Caco-2 (cell line): ENCODE results near the gene PLGLB1. TPM values are rescaled to one million over a fixed set of nuclear protein-coding genes. Genes with fewer than 3 reads are reported as not detected.
"Not testable (repeated sequence)": the region's sequence is repeated elsewhere in the genome, so short reads cannot be mapped to it uniquely, and the experiment has no call there.

Experiments used
- Bru-seq: library from RNA; stranded (reverse); fragments of 400-500 nt; gene quantifications from one replicate; lab custom pipeline; 2021; lab: Mats Ljungman, UMichigan
- BruChase-seq, 2 experiments: library from RNA; stranded (reverse); fragments of 400-500 nt; gene quantifications; one replicate each; lab custom pipeline; 2021; lab: Mats Ljungman, UMichigan
- BruUV-seq: library from RNA; stranded (reverse); fragments of 400-500 nt; replicated peaks from 2 replicates; lab custom pipeline; 2021; lab: Mats Ljungman, UMichigan
- CTCF ChIA-PET: fragments of 300-600 bp; sonication (Branson Sonifier 250); formaldehyde crosslinking; loops from one replicate; lab custom pipeline; 2022; ENCODE audit warnings: antibody characterized with exemption; lab: Charles Lee
- POLR2A ChIA-PET: fragments of 300-600 bp; sonication (Branson Sonifier 250); formaldehyde crosslinking; loops from one replicate; lab custom pipeline; 2022; ENCODE audit warnings: antibody characterized with exemption; lab: Charles Lee
- DNase-seq, 2 experiments: peaks; one replicate each; pipeline versions ENCODE4 v3.0.0 to v3.0.0-alpha.2; 2020 to 2022
- H3K27me3 ChIP-seq: replicated peaks from 2 replicates; pipeline ENCODE4 v1.6.0; 2011; ENCODE audit warnings: low read length; ENCODE audit not compliant: control insufficient read depth, insufficient read depth
- H3K36me3 ChIP-seq: 2 replicates; pipeline ENCODE4 v1.5.1; 2011; ENCODE audit warnings: low read length; ENCODE audit not compliant: control insufficient read depth, insufficient read depth
- H3K4me1 ChIP-seq: fragments of 250-450 bp; sonication (Bioruptor Pico); 2 replicates; pipeline ENCODE4 v1.5.1; 2020; ENCODE audit warnings: mild to moderate bottlenecking
- H3K4me3 ChIP-seq: 2 replicates; pipeline ENCODE4 v1.5.1; 2011; ENCODE audit warnings: low read depth, mild to moderate bottlenecking, control low read depth, low read length
- H3K9me3 ChIP-seq: fragments of 250-450 bp; sonication (Bioruptor Pico); 2 replicates; pipeline ENCODE4 v1.5.1; 2020; ENCODE audit warnings: mild to moderate bottlenecking, moderate library complexity
- H3K27ac Mint-ChIP-seq: one replicate; pipeline ENCODE4 v1.8.0; 2022; ENCODE audit warnings: mixed read lengths; ENCODE audit not compliant: unreplicated experiment
- H3K27me3 Mint-ChIP-seq: one replicate; pipeline ENCODE4 v1.8.0; 2022; ENCODE audit warnings: mixed read lengths; ENCODE audit not compliant: insufficient read depth, unreplicated experiment
- H3K36me3 Mint-ChIP-seq: one replicate; pipeline ENCODE4 v1.8.0; 2022; ENCODE audit warnings: mild to moderate bottlenecking, mixed read lengths; ENCODE audit not compliant: insufficient read depth, unreplicated experiment
- H3K4me1 Mint-ChIP-seq: one replicate; pipeline ENCODE4 v1.8.0; 2022; ENCODE audit warnings: low read depth, mixed read lengths; ENCODE audit not compliant: unreplicated experiment
- H3K4me3 Mint-ChIP-seq: one replicate; pipeline ENCODE4 v1.8.0; 2022; ENCODE audit warnings: mild to moderate bottlenecking, moderate library complexity, mixed read lengths; ENCODE audit not compliant: unreplicated experiment
- H3K9me3 Mint-ChIP-seq: one replicate; pipeline ENCODE4 v1.8.0; 2022; ENCODE audit warnings: mixed read lengths; ENCODE audit not compliant: unreplicated experiment
- intact Hi-C: fragments of 100-400 bp; cut with micrococcal nuclease; formaldehyde crosslinking; loops from one replicate; pipeline ENCODE4 v1.10.0; 2022; ENCODE audit not compliant: unreplicated experiment
- long read RNA-seq: library from polyadenylated mRNA; stranded (forward); transcript quantifications from one replicate; pipeline ENCODE4 v2.0.0, GENCODE V29; 2022
- total RNA-seq: library from RNA; stranded (reverse); gene quantifications from 2 replicates; pipeline ENCODE4 v1.2.3, GENCODE V29; 2022

PLGLB1 gene
- total RNA-seq (1.3 TPM in 1 of 2 replicates, not detected in the other), Bru-seq, nascent RNA (percentile 31 among the genes with signal in this experiment), BruChase-seq, experiment 1, labeled RNA remaining after a 2-hour chase (percentile 35 among the genes with signal in this experiment), BruChase-seq, experiment 2, labeled RNA remaining after a 6-hour chase (percentile 30 among the genes with signal in this experiment)
- long read RNA-seq = 0 reads

GRCh38 chr2:87021744-87022143, at the start of gene PLGLB1:
PLGLB1 (minus strand) TSS chr2:87021844; CDS start chr2:87021783, 61 bp downstream.
- H3K4me3 ChIP-seq, POLR2A ChIA-PET, CTCF ChIA-PET, H3K36me3 ChIP-seq, intact Hi-C loops, BruUV-seq, H3K36me3 Mint-ChIP-seq, H3K27ac Mint-ChIP-seq, H3K4me1 Mint-ChIP-seq, H3K9me3 Mint-ChIP-seq, H3K4me3 Mint-ChIP-seq, H3K27me3 ChIP-seq, H3K27me3 Mint-ChIP-seq, H3K4me1 ChIP-seq, H3K9me3 ChIP-seq, DNase-seq: not testable (repeated sequence)

GRCh38 chr2:87064305-87064704, 42.7 kb upstream of the PLGLB1 start:
- H3K9me3 ChIP-seq, intact Hi-C loops, H3K36me3 Mint-ChIP-seq, H3K27me3 Mint-ChIP-seq, H3K36me3 ChIP-seq, H3K4me1 ChIP-seq, H3K4me3 Mint-ChIP-seq, H3K27me3 ChIP-seq, POLR2A ChIA-PET, H3K27ac Mint-ChIP-seq, BruUV-seq, H3K4me1 Mint-ChIP-seq, CTCF ChIA-PET, H3K9me3 Mint-ChIP-seq, DNase-seq, H3K4me3 ChIP-seq: not testable (repeated sequence)

GRCh38 chr2:87063431-87063830, 41.8 kb upstream of the PLGLB1 start:
- DNase-seq, H3K4me3 ChIP-seq, H3K36me3 Mint-ChIP-seq, CTCF ChIA-PET, H3K4me3 Mint-ChIP-seq, H3K36me3 ChIP-seq, H3K27me3 Mint-ChIP-seq, BruUV-seq, H3K9me3 ChIP-seq, H3K4me1 ChIP-seq, H3K4me1 Mint-ChIP-seq, H3K27ac Mint-ChIP-seq, H3K9me3 Mint-ChIP-seq, intact Hi-C loops, POLR2A ChIA-PET, H3K27me3 ChIP-seq: not testable (repeated sequence)

- H3K9me3 ChIP-seq, H3K27me3 Mint-ChIP-seq, POLR2A ChIA-PET, H3K4me3 Mint-ChIP-seq, BruUV-seq, H3K4me1 ChIP-seq, H3K36me3 ChIP-seq, H3K27me3 ChIP-seq, CTCF ChIA-PET, H3K9me3 Mint-ChIP-seq, H3K4me1 Mint-ChIP-seq, H3K27ac Mint-ChIP-seq, intact Hi-C loops, H3K36me3 Mint-ChIP-seq, DNase-seq, H3K4me3 ChIP-seq: not testable (repeated sequence)
Observed at GRCh38 chr2:87061519-87061918, 39.9 kb upstream of the PLGLB1 start.

- H3K9me3 Mint-ChIP-seq, H3K4me1 ChIP-seq, H3K27ac Mint-ChIP-seq, H3K36me3 ChIP-seq, H3K27me3 Mint-ChIP-seq, H3K4me3 ChIP-seq, DNase-seq, H3K4me3 Mint-ChIP-seq, H3K9me3 ChIP-seq, POLR2A ChIA-PET, H3K36me3 Mint-ChIP-seq, intact Hi-C loops, H3K27me3 ChIP-seq, CTCF ChIA-PET, H3K4me1 Mint-ChIP-seq, BruUV-seq: not testable (repeated sequence)
Observed at GRCh38 chr2:87057606-87058005, 36.0 kb upstream of the PLGLB1 start.

- H3K9me3 ChIP-seq, H3K27me3 ChIP-seq, H3K4me1 Mint-ChIP-seq, H3K4me3 Mint-ChIP-seq, intact Hi-C loops, H3K4me1 ChIP-seq, POLR2A ChIA-PET, H3K27ac Mint-ChIP-seq, CTCF ChIA-PET, DNase-seq, BruUV-seq, H3K4me3 ChIP-seq, H3K36me3 Mint-ChIP-seq, H3K27me3 Mint-ChIP-seq, H3K36me3 ChIP-seq, H3K9me3 Mint-ChIP-seq: not testable (repeated sequence)
Observed at GRCh38 chr2:87056843-87057242, 35.2 kb upstream of the PLGLB1 start.

- H3K27me3 ChIP-seq, H3K36me3 Mint-ChIP-seq, H3K9me3 ChIP-seq, CTCF ChIA-PET, H3K36me3 ChIP-seq, H3K4me3 ChIP-seq, DNase-seq, H3K4me3 Mint-ChIP-seq, intact Hi-C loops, H3K4me1 ChIP-seq, H3K9me3 Mint-ChIP-seq, H3K27ac Mint-ChIP-seq, H3K4me1 Mint-ChIP-seq, H3K27me3 Mint-ChIP-seq, POLR2A ChIA-PET, BruUV-seq: not testable (repeated sequence)
Observed at GRCh38 chr2:87056435-87056834, 34.8 kb upstream of the PLGLB1 start.
